Thyroid gland (tissue), 4 donors: ENCODE results near the gene SWT1.

Experiments
- POLR2A ChIP-seq, 2 donors: fragments of 450-650 bp; IDR thresholded peaks; one replicate each; pipeline ENCODE4 v1.6.1; 2017; ENCODE audit warnings: antibody characterized with exemption in 2 of 2, mild to moderate bottlenecking in 2 of 2, moderate library complexity in 1 of 2
- TF ChIP-seq, protein P1 (sequence below), 6 experiments: fragments of 200-600 bp in 3 of 6; fragments of 450-650 bp in 3 of 6; sonication (generic) in 3 of 6; IDR thresholded peaks; one replicate each; pipeline ENCODE4 v1.5.1; 2016 to 2019; ENCODE audit warnings: antibody characterized with exemption in 6 of 6, mild to moderate bottlenecking in 2 of 6, inconsistent platforms in 1 of 6, moderate library complexity in 1 of 6

DNA sequence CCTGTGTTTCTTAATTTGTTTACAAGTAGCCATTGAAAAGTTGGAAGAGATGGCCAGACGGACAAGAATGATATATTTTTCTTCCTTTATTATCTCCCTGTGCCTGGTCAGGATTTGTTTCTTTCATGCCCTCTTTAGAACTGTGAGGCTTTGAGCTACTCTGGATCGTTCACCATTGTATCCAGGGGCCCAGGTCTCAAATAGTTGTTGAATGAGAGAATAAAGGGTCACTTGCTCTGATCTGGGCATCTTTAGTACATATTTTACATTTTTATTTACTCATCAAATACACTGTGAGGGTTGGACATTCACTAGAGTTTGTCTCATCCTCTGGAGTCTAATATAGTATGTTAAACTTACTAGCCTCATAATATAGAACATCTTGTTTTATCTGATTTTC is 111.4 kb downstream of the SWT1 start:
- no peak for TF ChIP-seq POLR2A (IDR thresholded peaks at IDR 0.05)
- TF ChIP-seq, protein P1, sequence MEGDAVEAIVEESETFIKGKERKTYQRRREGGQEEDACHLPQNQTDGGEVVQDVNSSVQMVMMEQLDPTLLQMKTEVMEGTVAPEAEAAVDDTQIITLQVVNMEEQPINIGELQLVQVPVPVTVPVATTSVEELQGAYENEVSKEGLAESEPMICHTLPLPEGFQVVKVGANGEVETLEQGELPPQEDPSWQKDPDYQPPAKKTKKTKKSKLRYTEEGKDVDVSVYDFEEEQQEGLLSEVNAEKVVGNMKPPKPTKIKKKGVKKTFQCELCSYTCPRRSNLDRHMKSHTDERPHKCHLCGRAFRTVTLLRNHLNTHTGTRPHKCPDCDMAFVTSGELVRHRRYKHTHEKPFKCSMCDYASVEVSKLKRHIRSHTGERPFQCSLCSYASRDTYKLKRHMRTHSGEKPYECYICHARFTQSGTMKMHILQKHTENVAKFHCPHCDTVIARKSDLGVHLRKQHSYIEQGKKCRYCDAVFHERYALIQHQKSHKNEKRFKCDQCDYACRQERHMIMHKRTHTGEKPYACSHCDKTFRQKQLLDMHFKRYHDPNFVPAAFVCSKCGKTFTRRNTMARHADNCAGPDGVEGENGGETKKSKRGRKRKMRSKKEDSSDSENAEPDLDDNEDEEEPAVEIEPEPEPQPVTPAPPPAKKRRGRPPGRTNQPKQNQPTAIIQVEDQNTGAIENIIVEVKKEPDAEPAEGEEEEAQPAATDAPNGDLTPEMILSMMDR (IDR thresholded peaks at IDR 0.05), result no peak
